Epidermal melanocyte (primary cell): ENCODE data around the gene NMRAL1.

Source experiments
- DNase-seq: peaks from one replicate; pipeline ENCODE4 v3.0.0; 2011; ENCODE audit warnings: low spot score; ENCODE audit not compliant: insufficient read length

The NMRAL1 gene

DNA sequence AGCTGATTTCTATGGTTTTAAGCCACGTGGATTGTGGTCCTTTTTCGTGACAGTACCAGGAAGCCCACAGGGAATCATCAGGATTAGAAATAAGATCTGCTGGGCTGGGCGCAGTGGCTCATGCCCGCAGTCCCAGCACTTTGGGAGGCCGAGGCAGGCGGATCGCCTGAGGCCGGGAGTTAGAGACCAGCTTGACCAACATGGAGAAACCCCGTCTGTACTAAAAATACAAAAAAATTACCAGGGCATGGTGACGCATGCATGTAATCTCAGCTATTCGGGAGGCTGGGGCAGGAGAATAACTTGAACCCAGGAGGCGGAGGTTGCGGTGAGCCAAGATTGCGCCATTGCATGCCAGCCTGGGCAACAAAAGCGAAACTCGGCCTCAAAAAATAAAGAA lies 6.5 kb downstream of the NMRAL1 start:
- DNase-seq = no peak

DNA sequence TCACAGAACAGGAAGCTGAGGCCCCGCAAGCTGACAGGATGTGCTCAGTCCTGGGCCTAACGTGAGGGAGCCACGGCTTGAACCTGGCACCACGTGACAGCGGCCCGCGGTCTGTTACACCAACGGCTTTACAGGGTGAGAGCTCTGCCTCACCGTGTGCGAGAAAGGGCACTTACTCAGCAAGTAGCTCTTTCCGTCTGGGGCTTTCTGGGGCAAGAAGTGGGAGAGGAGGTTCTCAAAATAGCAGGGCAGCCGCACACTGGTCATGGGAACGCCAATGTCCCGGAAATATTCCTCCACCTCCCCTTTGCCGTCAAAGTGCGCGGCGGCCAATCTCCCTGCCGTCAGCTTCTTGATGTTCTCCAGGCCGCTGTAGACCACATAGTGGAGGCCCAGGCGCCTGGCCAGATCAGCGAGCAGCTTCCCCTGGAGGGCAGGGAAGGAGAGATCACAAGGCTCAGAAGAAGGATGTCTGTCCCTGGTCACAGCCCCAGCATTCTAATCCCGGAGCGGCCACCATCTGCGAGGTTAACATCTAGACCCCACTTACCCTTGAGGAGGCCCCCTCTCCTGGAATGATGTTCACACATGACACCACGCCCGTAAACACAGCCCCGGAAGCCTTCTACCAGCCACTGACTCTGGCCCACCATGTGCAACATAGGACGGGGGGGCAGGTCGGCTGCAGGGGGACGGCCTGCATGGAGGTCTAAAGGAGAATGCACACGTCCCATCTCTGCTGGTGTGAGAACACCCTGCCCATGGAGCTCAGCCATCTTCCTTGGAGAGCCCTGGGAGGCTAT lies 8.2 kb downstream of the NMRAL1 start:
- no peak for DNase-seq

DNA sequence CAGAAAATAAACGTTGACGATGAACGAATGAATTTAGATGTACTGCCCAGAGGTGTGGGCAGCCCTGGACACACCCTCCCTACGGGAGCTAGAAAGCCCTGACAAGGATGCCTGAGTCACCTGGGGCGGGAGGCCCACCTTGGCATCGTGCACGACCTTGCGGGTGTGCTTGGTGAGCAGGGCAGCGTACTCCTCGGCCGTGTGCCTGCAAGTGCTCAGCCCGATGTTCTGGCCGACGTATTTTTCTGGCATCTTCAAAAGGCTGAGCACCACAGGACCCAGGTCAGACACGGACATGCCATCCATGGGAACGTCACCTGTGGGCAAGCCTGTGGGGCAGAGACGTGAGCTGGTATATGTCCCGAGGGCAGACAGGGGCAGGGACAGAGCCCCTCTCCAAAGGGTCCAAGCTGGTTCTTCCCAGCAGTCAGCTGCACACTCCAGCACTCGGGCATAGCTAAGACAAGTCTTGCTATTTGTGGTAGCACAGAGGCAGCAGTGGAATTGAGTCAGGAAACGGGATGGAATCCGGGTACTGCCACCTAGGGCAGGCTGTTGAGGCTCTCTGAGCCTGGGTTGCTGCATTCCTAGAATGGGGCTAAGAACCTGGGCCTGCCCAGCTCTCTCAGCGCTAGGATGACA lies 10.8 kb downstream of the NMRAL1 start:
- no peak for DNase-seq

GRCh38 chr16:4461250-4462085 lies 13.0 kb downstream of the NMRAL1 start:
- no peak for DNase-seq

GRCh38 chr16:4460936-4461249 lies 13.5 kb downstream of the NMRAL1 start:
- peak; percentile 3 for DNase-seq

- no peak for DNase-seq
Measured at GRCh38 chr16:4455951-4456350, 18.5 kb downstream of the NMRAL1 start.

GRCh38 chr16:4455081-4455480 lies 19.3 kb downstream of the NMRAL1 start:
- no peak for DNase-seq

DNA sequence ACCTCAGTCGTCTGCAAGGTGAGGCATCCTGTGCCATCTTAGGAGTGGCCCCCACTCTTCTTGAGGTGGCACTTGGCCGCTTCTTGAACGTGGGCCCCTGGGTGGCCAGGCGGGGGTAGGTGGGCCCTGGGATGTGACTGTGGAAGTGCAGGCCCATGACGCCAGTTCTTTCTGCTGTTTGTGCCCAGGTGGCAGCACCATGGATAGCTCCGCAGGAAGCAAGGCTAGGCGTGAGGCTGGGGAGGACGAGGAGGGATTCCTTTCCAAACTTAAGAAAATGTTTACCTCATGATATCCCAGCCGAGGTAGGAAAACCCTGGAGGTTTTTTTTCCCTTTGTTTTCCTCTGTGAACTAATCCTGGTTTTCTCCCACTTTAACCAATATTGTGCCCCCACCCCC lies 19.8 kb downstream of the NMRAL1 start:
- DNase-seq = no peak

- DNase-seq = no peak
Measured at GRCh38 chr16:4452674-4453073, 21.8 kb downstream of the NMRAL1 start.

GRCh38 chr16:4450931-4451519 lies 23.4 kb downstream of the NMRAL1 start:
- no peak for DNase-seq

- no peak for DNase-seq
Measured at GRCh38 chr16:4450430-4450829, 24.0 kb downstream of the NMRAL1 start.

GRCh38 chr16:4443986-4444385 lies 30.4 kb downstream of the NMRAL1 start:
- DNase-seq = no peak

- DNase-seq = no peak
Measured at GRCh38 chr16:4443271-4443670, 31.2 kb downstream of the NMRAL1 start.

GRCh38 chr16:4442371-4442770 lies 32.1 kb downstream of the NMRAL1 start:
- no peak for DNase-seq

DNA sequence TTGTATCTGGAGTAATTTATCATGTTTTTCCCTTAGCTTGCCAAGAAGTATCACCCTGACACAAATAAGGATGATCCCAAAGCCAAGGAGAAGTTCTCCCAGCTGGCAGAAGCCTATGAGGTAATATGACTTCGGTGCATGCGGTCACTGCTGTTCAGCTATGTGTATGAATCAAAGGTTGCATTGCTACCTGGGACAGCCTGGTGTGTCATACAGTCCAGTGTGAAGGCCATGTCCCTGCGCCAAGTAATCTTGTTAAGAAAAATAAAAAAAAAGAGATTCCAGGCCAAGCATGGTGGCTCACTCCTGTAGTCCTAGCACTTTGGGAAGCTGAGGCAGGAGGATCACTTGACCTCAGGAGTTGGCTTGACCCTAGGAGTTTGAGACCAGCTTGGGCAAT lies 37.1 kb downstream of the NMRAL1 start:
- DNase-seq = no peak

DNA sequence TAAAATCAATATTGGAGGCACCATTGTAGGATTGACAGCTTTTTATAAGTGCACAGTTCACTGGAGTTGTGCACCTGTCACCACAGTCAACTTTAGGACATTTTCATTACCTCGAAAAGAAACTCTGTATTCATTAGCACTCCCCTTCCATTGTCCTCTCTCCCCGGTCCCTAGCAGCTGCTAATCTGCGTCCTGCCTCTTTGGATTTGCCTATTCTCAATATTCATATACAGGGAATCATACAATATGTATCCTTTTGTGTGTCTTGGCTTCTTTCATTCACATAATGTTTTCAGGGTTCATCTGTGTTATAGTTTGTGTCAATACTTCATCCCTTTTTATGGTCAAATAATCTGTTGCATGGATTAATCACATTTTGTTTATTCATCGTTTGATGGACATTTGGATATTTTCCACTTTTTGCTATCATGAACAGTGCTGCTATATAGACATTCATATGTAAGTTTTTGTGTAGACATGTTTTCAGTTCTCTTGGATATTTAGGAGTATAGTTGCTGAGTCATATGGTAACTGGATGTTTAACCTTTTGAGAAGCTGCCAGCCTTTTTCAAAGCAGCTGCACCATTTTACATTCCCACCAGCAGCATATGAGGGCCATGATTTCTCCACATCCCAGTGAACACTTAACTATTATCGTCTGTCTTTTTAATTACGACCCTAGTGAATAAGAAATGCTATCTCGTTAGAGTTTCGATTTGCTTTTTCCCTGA lies 38.9 kb downstream of the NMRAL1 start:
- no peak for DNase-seq

DNA sequence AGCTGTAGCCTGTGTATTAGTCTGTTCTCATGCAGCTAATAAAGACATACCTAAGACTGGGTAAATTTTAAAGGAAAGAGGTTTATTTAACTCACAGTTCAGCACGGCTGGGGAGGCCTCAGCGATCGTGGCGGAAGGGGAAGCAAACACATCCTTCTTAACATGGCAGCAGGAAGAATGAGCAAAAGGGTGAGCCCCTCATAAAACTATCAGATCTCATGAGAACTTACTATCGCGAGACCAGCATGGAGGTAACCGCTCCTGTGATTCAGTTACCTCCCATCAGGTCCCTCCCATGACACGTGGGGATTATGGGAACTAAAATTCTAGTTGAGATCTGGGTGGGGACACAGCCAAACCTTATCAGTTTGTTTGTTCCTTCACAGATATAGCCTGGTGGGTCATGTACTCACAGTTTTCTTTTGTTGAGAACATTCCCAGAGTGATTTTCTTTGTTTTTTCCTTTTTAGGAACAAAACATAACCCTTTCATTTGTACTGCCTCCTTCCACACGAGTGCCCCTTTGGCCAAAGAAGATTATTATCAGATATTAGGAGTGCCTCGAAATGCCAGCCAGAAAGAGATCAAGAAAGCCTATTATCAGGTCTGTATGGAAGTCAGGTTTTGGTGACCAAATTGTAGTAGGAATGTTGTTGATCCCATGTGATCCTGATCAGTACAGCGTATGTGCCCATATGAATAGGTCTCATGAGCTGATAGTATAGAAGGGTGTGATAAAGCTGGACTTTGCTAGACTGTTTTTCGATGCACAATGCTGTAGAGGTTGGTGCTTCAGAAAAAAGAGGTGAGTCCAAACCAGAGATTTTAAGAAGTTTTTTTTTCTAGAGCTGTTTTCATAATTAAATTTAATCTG lies 40.3 kb downstream of the NMRAL1 start:
- DNase-seq = no peak

DNA sequence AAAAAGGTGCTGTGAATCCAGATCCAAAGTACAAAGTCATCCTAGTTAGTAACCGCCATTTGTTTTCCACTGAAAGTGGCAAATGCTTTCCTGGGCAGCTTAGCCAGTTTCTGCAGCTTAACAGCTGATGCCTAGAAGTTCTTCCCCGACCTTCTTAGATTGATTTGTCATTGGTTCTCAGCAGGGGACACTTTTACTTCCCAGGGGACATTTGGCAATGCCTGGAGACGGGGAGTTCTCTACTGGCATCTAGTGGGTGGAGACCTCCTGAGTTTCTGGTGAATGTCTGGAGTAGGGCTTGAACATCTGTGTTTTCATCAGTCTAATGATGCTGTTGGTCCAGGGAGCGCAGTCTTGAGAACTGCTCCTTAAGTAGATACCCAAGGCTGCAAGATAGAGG lies 41.2 kb downstream of the NMRAL1 start:
- DNase-seq = no peak

DNA sequence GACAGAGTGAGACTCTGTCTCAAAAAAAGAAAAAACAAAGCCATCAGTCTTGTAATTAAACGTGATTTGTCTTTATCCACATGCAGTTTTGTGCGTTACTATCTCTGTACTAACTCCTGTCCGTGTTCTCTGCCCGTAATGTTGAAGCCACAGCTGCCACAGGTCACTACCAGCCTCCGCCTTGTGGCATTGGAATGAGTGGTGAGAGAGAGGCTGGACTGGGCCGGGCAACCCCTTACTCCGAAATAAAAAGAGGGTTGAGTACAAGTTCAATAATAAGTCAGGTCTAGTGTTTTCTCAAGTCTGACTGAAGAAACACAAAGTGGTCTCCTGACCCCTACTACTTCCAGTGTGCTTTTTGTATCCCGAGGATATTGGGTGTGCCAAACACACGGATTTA lies 43.4 kb downstream of the NMRAL1 start:
- no peak for DNase-seq

DNA sequence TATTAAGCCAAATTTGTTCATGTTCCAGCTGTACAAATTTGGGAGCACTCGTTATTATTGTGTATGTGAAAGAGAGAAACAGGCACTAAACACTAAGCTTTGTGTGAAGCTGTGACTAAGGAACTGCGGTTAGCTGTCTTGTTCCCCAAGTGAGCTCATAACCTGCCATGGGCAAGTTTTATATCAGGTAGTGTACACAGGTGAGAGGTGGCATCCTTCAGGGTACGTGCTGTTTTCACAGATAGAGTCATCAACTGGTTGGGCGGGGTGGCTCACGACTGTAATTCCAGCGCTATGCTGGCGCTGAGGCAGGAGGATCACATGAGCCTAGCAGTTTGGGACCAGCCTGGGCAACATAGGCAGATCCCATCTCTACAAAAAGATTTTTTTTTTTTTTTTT lies 45.9 kb downstream of the NMRAL1 start:
- no peak for DNase-seq
